ENCODE results near the gene FOLR1. TPM values are rescaled to one million over a fixed set of nuclear protein-coding genes. Genes with fewer than 3 reads are reported as not detected.

The FOLR1 gene
- total and polyA plus RNA-seq, 3 donors from 2014 or later, result 1.2 to 3.7 TPM; not detected in 1

DNA sequence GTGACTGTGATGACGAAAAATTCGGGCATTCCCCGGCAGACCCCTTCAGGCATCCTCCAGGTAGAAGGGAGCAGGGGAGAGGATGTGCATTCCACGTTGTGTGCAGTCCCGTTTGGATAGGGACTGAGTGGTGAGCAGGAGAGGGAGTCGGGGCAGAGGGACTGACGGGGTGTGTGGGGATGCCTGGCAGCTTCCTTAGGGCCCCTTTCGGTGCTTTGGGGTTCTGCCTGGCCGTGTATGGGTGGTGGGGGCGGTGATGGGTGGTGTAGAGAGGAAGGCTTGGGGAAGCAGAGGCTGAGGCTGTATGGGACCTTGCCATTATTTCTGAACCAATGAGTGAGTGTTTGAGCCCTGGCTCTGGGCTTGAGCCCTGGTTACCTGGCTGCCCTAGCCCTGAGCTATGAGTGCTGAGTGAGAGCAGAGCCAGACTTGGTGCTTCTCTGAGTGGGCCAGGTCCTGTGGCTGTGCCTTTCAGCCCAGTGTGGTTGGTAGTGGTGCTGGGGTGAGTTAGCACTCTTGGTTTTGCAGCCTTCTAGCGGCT is 33.5 kb downstream of the FOLR1 start:
- peak overlapping the region; percentile 21 to 96 for H3K27ac ChIP-seq
- H3K4me1 ChIP-seq, result peaks cover 17% of the 10 kb centered on the region
- no peaks in the 10 kb centered on the region for H3K9me3 ChIP-seq
- peak overlapping the region; percentile 80 to 88 for H3K4me3 ChIP-seq
- intact Hi-C loops (cut with DNase I; ENCODE audit: low total_unique reads), result no loop called here
- WGBS, 2 donors, result 17 to 28% methylated on average over 11 of the region's 11 CpGs
- no peaks in the 10 kb centered on the region for H3K36me3 ChIP-seq (ENCODE audit: low read depth, missing control alignments)
- no peaks in the 10 kb centered on the region for H3K27me3 ChIP-seq
- TF ChIP-seq, protein P1, sequence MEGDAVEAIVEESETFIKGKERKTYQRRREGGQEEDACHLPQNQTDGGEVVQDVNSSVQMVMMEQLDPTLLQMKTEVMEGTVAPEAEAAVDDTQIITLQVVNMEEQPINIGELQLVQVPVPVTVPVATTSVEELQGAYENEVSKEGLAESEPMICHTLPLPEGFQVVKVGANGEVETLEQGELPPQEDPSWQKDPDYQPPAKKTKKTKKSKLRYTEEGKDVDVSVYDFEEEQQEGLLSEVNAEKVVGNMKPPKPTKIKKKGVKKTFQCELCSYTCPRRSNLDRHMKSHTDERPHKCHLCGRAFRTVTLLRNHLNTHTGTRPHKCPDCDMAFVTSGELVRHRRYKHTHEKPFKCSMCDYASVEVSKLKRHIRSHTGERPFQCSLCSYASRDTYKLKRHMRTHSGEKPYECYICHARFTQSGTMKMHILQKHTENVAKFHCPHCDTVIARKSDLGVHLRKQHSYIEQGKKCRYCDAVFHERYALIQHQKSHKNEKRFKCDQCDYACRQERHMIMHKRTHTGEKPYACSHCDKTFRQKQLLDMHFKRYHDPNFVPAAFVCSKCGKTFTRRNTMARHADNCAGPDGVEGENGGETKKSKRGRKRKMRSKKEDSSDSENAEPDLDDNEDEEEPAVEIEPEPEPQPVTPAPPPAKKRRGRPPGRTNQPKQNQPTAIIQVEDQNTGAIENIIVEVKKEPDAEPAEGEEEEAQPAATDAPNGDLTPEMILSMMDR (IDR thresholded peaks at IDR 0.05), result no peak
- no peak for TF ChIP-seq POLR2A (IDR thresholded peaks at IDR 0.05)
- DNase-seq, result peak; percentile 16

DNA sequence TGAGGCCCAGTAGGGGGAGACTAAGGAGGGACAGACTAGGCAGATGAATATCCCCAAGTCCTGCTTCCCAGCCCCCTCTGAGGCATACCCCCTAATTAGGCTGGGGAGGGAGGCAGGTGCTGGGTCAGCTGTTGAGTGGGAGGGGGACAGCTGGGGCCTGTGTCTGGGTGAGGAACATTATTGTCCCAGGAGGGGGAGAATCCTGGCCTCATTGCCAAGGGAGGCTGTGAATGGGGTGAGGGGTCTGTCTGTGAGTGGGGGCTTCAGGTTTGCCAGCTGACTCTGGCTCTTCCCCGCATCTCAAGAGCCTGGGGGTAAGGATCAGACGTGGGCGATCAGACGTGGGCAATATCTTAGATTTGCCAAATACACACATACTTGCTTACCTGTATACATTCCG is 34.8 kb downstream of the FOLR1 start:
- H3K27me3 ChIP-seq, result no peaks in the 10 kb centered on the region
- intact Hi-C loops (cut with DNase I; ENCODE audit: low total_unique reads), result no loop called here
- peak; percentile 11 for DNase-seq
- no peaks in the 10 kb centered on the region for H3K9me3 ChIP-seq
- H3K36me3 ChIP-seq (ENCODE audit: low read depth, missing control alignments), result no peaks in the 10 kb centered on the region
- 85 to 92% methylated on average over 5 of the region's 5 CpGs for WGBS, 2 donors
- no peak overlapping the region for H3K4me3 ChIP-seq
- H3K4me1 ChIP-seq, result peaks cover 17% of the 10 kb centered on the region
- no peak overlapping the region for H3K27ac ChIP-seq
- no peak for TF ChIP-seq POLR2A (IDR thresholded peaks at IDR 0.05)
- TF ChIP-seq, protein P1 (IDR thresholded peaks at IDR 0.05), result no peak

DNA sequence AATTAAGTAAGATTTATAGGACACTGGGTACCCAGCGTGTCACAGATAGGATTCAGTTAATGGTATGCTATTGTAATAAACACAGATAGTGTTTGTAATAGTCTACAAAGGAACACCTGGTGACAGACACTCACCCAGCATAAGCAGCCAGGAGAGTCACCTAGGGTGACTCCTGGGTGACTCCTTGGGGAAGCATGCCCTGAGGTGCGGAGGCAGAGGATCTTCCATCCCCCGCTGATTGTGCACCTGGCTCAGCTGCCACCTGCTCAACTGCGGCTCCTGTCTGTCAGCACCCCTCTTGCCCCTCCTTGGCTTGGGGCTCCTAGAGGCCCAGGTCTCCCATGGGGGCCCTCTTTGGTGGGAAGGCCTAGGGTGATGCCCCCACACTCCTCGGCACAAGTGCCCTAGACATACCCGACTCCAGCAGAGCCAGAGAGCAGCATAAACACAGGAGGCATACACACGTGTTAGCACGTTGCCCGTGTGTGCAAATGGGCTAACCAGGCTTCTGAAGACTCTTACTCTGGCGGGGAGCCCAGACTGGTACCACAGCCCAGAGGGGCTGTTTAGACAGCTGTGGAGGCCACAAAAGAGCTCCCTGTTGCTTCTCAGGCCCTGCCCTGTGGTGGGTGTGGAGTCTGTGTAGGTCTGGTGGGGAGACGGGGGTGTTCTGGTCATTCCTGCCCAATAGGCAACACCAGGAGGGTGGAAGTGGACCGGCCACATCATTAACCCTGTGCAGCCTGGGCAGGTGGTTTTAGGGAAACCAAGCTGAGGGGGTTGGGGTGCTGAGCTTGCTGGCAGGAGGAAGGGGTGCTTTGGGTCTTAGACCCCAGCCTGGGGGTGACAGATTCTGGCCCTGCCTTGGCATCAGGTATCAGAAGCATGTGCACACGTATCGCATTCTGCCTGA is 35.6 kb downstream of the FOLR1 start:
- Histone ChIP-seq H3K4me1 (peaks cover 10% of the 10 kb centered on the region), H3K27ac (no peak overlapping the region), H3K4me3 (no peak overlapping the region), H3K36me3 (ENCODE audit: low read depth, missing control alignments) (no peaks in the 10 kb centered on the region), H3K9me3 (no peaks in the 10 kb centered on the region), H3K27me3 (no peaks in the 10 kb centered on the region)
- 81 to 87% methylated on average over 3 to 14 of the region's 14 CpGs for WGBS, 2 donors
- peak; percentile 10 for DNase-seq
- intact Hi-C loops (cut with DNase I; ENCODE audit: low total_unique reads), result no loop called here
- no peak for TF ChIP-seq POLR2A (IDR thresholded peaks at IDR 0.05)
- TF ChIP-seq, protein P1 (IDR thresholded peaks at IDR 0.05), result no peak

DNA sequence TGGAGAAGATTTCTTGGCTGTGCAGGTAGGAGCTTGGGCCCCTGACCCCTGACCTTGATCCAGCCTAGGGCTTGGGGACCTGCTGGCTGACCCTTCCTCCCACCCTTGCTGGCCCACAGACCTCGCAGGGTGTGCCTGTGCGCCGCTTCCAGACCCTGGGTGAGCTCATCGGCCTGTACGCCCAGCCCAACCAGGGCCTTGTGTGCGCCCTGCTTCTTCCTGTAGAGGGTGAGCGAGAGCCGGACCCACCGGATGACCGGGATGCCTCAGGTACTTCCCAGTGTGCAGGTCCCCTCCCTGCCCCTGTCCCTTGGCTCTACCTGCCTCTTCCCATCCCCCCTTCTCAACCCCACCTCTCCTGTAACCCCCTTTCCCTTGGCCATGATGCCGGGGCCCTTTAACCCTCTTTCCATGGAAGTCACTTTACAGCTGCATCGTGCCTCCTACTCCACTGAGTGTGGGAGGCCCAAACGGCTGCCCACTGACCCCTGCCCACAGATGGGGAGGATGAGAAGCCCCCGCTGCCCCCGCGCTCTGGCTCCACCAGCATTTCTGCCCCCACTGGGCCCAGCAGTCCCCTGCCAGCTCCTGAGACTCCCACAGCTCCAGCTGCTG is 36.4 kb downstream of the FOLR1 start:
- no peaks in the 10 kb centered on the region for H3K27me3 ChIP-seq
- TF ChIP-seq, protein P1 (IDR thresholded peaks at IDR 0.05), result no peak
- TF ChIP-seq POLR2A (IDR thresholded peaks at IDR 0.05), result no peak
- WGBS, 2 donors, result 82 to 84% methylated on average over 11 to 16 of the region's 16 CpGs
- peak; percentile 13 for DNase-seq
- no peak overlapping the region for H3K4me3 ChIP-seq
- intact Hi-C loops (cut with DNase I; ENCODE audit: low total_unique reads), result no loop called here
- peaks cover 8% of the 10 kb centered on the region for H3K4me1 ChIP-seq
- no peaks in the 10 kb centered on the region for H3K9me3 ChIP-seq
- no peak overlapping the region for H3K27ac ChIP-seq
- no peaks in the 10 kb centered on the region for H3K36me3 ChIP-seq (ENCODE audit: low read depth, missing control alignments)
